ENCODE results near the gene SRGAP1.
"Not testable (repeated sequence)": the region's sequence is repeated elsewhere in the genome, so short reads cannot be mapped to it uniquely, and the experiment has no call there.

The SRGAP1 gene

DNA sequence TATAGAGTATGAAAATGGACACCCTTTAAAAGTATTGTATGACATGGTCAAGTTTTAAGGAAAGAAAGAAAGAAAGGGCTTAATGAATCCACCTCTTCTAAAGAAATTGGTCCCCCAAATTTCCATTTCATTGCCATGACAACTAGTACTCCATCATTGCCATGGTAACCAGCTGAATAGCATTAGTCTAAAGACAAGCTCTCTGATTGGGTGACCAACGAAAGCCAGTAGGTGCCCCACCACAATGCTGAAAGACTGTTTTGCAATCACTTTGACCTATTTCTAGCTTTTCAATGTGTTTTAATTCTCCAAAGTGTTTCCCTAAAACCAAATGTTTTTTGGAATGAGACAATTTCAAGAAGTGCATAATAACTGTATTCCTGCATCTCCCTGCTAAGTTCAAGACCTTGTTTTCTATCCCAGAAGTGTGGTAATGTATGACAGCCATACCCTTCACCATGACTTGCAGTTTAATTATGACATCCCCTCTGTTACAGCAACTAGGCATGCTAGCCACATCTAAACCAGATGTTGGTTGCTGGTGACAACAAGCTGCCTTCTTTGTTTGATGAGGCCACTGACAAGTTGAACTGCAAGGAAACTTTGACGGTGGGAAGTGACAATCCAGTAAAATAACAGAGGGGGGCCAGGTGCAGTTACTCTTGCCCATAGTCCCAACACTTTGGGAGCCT lies 330.9 kb downstream of the SRGAP1 start:
- DNase-seq, result peak in 1 of 3 donors; percentile 30

DNA sequence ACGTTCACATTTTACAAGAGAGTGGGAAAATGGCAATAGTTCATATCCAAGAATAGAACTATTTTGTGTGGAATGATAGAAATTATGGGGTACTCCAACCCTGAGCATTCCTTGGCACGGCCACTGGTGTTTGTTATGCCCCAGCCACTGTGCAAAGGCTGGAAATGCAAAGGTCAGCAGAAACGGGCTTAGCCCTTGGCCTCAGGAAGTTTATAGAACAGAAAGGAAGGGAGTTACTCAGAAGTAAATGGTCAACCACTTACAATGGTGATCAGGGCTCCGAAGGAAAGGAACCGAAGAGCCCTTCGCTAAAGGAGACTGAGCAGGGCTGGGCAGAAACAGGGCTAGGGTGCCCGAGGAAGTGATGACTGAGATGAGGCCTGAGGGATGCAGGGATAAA lies 332.5 kb downstream of the SRGAP1 start:
- DNase-seq, result peak in 1 of 3 donors; percentile 13

DNA sequence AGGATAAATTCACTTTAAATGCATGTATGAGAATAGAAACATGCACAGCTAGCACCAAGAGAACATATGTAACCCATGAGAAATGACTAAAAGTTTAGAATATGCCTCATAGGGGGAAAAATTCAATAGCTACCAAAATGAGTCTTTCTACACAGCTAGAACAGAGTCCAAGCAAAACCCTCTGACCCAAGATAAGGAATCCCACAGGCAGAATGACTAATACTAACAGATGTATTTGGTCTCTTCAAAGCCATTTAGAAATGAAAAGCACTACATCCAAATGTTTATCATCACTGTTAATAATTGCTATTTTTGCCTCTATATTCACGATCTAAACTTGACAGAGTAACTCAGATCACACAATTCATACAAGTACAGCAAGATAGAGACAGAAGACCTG lies 333.6 kb downstream of the SRGAP1 start:
- DNase-seq, result peak in 1 of 3 donors; percentile 35

DNA sequence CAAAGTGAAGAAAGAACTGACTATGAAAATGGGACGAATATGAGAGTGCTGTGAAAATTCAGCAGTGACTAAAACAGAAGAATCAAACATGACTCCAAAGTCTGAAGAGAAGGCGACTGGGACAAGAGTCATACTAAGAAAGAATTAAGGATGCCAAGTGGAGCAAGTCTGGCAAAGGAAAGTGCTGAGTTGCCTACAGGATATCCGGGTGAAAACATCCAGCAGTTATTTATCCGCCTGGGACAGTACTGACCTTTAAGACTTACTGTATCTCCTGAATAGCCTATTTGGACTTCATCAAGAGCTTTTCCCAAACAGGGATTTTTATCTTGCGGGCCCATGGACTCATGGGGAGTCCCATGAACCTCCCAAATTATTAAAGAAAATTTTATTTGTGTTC lies 336.5 kb downstream of the SRGAP1 start:
- peak in 1 of 3 donors; percentile 31 for DNase-seq

DNA sequence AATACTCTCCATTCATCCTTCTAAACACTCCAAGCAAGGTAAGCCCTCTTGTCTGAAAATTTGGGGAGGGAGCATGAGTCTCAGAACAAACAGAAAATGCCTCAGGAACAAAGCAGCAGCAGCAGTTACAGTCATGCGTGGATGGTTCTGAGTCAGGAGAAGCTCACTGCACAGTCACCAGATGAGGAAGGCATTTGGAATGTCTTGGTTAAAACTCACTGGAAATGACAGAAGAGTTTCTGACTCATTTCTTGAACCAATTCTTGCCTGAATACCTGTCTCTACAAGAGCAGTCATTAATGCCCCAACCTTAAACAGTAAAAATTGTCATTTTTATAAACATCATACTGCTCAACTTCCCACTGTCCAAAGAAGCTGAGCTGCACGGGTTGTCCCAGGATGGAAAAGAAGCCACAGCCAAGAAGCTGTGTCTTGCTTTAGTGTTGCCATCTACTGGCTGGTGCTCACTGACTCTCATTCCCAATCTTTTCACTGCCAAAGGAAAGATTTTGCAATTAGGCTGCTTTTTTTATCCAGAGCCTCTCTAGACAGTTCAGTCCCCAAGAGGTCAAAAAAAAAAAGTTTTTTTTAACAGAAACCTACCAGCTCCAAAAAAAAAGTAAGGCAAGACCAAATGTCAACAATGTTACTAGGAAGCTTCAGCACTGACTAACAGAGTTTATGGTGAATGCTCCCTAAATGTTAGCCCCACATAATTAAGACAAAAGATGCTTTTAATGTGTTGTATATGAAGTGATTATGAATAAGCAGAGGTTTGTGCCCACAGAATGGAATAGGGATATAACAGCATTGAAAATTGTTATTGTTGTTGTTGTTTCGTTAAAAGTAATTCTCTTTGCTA lies 337.2 kb downstream of the SRGAP1 start:
- DNase-seq, result peak; percentile 72 to 86 (median 85)

DNA sequence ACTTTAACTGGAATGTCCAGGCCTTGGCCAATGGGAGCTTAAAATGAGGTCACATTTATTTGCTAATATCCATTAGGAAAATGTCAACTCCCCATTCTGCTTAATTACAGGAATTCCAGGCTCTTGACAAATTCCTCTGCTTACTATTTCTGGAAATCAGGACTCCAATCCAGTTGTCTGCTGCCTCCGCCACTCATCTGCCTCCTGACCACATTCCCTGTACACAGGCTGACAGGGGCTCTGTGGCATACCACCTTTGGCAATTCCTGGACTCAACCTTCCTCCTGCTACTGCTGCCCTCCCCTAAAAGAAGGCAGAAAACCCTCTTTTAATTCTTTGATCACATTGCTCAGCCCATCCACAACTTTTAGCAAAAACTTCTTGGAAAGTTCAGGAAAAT lies 339.7 kb downstream of the SRGAP1 start:
- DNase-seq, result no peak

DNA sequence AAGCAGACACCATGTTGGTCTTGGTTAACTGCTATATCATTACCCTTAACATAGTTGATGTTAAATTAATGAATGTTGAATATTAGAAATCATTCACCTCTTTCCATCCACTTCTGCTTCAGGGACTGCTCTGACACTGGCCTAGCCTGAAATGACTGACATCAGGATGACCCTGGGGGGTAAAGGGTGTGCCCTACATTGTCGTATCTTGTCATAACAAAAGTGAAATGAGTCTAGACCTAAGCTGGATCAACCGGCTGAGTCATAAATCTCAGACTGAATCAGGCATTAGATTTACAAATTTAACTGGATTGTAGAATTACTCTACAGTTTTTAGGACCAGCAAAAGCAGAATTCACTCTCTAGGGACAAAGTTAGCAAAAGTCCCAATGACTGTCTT lies 342.3 kb downstream of the SRGAP1 start:
- peak; percentile 56 to 71 (median 66) for DNase-seq

DNA sequence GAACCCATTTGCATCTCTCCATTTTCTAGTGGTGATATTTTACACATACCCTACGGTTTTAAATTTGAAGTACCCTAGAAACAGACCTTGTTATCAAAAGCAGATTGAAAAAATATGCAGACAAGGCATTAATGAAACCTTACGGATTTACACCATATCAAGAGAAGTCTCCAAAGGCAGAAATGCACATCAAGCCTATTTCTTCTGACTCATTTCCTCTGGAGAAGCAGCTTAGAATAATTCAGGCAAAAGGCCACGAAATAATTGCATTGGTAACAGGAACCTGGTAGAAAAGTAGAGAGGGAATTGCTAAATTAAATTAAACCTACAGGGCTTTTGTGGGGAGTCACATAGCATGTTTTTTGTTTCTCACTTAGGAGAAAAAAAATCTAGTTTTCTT lies 342.9 kb downstream of the SRGAP1 start:
- peak; percentile 49 to 82 (median 78) for DNase-seq

DNA sequence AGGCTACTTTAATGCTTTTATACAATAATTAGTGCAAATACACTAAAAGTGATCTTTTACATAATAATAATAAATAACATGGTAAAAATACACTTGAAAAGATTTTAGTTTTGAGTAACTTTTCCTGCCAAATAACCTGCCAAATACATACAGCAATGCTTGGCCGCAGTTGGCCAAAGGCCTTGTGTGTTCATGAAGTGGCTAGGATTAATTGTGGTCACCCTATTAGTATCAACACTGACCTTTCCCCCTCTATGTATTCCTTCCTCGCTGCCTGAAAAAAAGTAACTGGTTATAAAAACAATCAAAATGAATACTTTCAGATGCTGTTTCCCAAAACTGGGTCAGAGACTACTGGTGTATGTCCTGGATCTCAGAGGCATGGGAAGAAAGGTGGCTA lies 343.3 kb downstream of the SRGAP1 start:
- peak in 1 of 3 donors; percentile 13 for DNase-seq

DNA sequence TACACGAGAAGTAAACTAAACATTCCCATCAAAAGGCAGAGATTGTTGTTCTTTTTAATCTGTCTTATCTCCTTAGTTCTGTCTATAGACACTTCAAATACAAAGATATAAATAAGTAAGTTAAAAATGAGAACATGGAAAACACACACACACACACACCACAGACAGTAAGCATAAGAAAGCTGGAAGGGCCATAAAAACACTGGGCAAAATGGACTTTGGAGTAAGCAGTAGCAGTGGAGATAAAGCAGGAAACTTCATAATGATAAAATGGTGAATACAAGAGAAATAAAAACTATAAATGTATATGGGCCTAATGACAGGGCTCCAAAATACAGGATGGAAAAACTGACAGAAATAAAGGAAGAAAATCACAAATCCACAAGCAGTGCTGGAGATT lies 345.0 kb downstream of the SRGAP1 start:
- DNase-seq, result no peak

DNA sequence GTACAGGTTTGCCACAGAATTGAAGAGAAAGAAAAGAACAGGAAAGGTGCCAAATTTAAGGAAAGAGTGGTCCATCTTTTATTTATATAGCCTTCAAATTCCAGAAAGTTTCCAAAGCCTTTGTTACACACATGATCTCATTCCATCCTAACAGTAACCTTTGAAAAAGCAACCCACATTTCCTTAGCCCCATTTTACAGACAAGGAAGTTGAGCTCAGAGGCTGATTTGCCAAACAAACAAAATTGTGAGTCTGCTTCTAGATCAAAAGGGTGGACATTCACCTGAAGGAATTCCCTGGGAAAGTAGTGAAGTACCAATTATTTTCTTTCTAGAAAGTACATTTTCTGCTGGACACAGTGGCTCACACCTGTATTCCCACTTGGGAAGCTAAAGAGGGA lies 345.6 kb downstream of the SRGAP1 start:
- DNase-seq, result no peak

DNA sequence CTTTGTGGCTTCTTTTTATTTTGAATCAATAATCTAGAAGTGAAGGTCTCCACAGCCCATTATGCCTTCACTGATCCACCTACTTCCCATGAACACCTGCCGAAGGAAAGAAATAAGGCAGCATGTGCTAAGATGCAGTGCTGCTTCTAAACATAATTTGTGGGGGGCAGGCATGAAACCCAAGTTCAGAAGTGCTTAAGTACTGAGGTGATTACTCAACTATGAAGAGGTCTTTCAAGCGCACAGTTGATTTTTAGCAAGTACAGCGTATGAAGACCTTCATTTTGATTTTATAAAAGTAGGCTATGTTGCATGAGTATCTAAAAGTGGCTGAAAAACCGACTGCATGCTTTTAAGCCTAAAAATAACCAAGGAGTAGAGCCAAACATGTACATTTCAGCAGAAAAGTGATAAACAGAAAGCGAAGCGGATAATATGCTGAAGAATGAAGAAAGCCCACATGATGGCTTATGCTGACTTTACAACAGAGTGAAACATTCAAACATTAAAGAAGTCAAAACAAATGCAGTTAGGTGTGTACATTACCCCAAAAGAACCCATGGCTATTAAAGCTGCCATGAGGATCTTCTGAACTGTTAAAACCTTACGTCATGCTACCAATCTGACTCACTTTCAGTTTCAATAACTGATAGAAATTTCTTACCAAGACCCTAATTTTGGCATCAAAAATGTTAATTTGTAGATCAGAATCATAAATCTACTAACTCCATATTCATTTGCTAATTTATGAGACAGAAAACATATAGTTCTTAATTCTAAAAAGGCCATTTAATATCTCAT lies 348.3 kb downstream of the SRGAP1 start:
- DNase-seq, result peak in 1 of 3 donors; percentile 45

DNA sequence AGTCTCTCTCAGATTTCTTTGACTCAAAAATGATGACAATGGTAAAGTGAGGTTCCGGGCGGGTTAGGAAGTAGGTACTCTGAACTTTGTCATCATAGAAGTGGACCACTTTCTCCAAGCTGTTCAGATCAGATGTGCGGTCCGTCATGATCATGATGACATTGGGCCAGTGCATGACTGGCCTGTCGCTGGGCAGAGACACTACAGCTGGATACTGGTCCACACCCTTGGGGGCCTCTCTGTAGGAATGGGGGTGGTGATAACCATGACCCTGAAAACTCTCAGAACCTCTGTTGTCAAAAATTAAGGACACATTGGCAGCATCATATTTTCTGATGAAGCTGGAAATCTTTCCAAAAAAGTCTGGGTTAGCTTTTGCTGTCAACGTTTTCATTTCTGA lies 349.4 kb downstream of the SRGAP1 start:
- peak in 1 of 3 donors; percentile 7 for DNase-seq

DNA sequence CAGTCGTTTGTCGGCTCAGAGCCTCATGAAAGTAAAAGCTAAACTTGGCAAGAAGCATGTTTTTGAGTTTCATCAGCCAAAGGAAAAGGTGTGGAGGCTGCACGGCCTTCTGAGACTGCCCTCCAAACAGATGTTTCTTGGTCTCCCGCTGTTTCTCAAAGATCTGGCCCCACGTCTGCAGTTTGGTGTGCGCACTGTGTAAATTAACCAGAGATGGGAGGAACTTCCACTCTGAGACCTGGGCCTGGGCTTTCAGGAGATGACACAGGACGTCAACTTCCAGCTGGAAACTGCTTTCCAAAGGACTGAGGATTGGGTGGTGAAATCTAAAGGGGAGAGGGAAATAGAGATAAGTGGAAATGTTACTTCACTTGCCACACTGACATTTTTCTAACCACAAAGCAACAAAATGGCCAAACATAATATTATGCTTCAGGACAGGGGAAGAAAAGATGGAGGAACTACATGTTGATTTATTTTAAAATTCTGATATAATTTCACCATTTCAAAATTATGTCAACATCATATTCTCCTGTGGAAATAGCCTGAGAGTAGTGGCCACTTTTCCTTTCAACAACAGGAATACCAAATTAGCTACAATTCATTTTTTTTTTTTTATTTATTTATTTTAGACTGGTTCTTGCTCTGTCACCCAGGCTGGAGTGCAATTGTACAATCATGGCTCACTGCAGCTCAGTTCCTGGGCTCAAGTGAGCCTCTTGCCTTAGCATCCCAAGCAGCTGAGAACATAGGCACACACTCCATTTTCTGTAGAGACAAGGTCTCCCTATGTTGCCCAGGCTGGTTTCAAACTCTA lies 350.0 kb downstream of the SRGAP1 start:
- no peak for DNase-seq

DNA sequence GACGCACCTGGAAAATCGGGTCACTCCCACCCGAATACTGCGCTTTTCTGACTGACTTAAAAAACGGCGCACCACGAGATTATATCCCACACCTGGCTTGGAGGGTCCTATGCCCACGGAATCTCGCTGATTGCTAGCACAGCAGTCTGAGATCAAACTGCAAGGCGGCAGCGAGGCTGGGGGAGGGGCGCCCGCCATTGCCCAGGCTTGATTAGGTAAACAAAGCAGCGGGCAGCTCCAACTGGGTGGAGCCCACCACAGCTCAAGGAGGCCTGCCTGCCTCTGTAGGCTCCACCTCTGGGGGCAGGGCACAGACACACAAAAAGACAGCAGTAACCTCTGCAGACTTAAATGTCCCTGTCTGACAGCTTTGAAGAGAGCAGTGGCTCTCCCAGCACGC lies 351.3 kb downstream of the SRGAP1 start:
- not testable (repeated sequence) for DNase-seq

DNA sequence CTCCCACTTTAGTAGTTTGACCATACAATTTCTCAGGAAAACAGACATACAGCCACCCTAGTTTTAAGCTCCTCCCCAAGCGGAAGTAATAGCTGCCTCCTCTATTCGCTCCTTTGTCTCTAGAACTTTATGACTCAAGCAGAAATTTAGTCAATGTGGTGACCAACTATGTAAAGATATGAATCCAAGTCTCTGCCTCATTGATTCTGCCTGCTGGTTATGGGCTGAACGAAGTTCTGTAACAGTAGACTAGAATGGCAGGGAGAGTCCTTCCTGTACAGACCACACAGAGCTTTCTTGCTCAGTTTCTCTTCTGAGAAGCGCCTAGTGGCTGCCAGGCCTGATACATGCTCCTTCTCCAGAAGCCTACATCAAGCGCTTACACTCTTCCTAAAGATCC lies 358.5 kb downstream of the SRGAP1 start:
- DNase-seq, result no peak

DNA sequence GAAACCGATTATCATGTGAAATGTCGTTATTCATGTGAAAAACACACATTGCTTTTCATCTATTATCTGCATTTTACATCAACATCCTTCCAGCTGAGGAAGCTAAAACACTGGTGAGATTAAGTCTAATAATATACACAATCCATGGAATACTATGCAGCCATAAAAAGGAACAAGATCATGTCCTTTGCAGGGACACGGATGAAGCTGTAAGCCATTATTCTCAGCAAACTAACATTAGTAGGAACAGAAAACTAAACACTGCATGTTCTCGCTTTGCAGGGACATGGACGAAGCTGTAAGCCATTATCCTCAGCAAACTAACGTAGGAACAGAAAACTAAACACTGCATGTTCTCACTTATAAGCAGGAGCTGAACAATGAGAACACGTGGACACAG lies 359.3 kb downstream of the SRGAP1 start:
- no peak for DNase-seq

DNA sequence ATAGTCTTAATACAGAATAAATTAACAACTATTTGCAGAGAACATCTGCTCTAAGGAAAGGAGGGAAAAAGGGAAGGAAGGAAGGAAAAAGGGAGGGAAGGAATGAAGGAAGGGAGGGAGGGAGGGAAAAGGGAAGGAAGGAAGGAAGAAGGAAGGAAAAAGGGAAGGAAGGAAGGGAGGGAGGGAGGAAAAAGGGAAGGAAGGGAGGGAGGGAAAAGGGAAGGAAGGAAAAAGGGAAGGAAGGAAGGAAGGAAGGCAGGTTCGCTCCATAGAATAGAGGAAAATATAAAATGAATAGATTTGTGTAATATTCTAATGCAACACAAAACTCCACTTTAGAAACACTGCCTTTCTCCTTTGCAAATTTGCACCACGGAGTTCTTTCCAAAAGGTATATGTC lies 361.0 kb downstream of the SRGAP1 start:
- no peak for DNase-seq

DNA sequence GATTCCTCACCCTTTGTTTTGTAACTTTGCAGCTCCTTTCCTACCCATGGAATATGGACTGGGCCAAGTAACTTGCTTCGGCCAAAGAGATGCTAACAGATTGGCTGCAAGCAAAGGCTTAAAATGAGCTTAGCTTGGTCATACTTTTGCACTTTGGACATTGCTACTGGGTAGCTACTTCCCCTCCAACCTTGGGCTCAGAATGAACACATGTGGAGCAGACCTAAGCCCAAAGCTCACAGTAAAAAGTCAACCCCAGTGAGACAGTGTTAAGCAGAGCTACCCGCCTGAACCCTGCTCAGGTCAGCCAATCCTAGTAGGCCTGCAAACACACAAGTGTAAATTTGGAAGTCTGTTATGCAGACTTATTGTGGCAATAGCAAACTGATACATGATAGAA lies 363.0 kb downstream of the SRGAP1 start:
- DNase-seq, result no peak

Data from suppressor macrophage treated with lipopolysaccharide for 1 hour (primary cell).